K562 (cell line): ENCODE results near the gene JMJD1C.

ENCODE experiments used
- CTCF ChIP-seq, 3 experiments: IDR thresholded peaks in 2 of 3; conservative IDR thresholded peaks in 1 of 3; 2 replicates each; pipeline ENCODE4 v1.5.1; 2011 to 2012; ENCODE audit warnings: low read length in 3 of 3, mild to moderate bottlenecking in 3 of 3, control low read depth in 2 of 3, improper control_type of control experiment in 1 of 3, inconsistent platforms in 1 of 3, low read depth in 1 of 3, mixed read lengths in 1 of 3, moderate library complexity in 1 of 3; ENCODE audit not compliant: insufficient read depth in 2 of 3
- ESRRB ChIP-seq: fragments of 250-450 bp; sonication (Bioruptor Pico); IDR thresholded peaks from 2 replicates; pipeline ENCODE4 v1.5.0; 2020; ENCODE audit warnings: mild to moderate bottlenecking, moderate library complexity, borderline replicate concordance
- GABPA ChIP-seq: fragments of 200-800 bp; sonication (Bioruptor generic); conservative IDR thresholded peaks from 2 replicates; pipeline ENCODE4 v1.6.1; 2016; ENCODE audit warnings: low read depth, missing genetic modification characterization, missing compliant biosample characterization
- HDGF ChIP-seq: fragments of 450-650 bp; IDR thresholded peaks from 2 replicates; pipeline ENCODE4 v1.6.1; 2016
- L3MBTL2 ChIP-seq: fragments of 450-650 bp; IDR thresholded peaks from 2 replicates; pipeline ENCODE4 v1.6.1; 2016; ENCODE audit warnings: mild to moderate bottlenecking, moderate library complexity
- NFE2 ChIP-seq: IDR thresholded peaks from 2 replicates; pipeline ENCODE4 v1.6.1; 2014; ENCODE audit warnings: antibody characterized with exemption, low read depth
- SIX5 ChIP-seq, 2 experiments: IDR thresholded peaks; 2 replicates each; pipeline ENCODE4 v1.6.1; 2011; ENCODE audit warnings: low read length in 2 of 2, borderline replicate concordance in 1 of 2, low read depth in 1 of 2, mild to moderate bottlenecking in 1 of 2, moderate library complexity in 1 of 2; ENCODE audit not compliant: insufficient read depth in 1 of 2

- no peak for TF ChIP-seq CTCF (IDR thresholded peaks at IDR 0.05 in 2 of 3, conservative IDR thresholded peaks at IDR 0.05 in 1 of 3; ENCODE audit: insufficient read depth in 2 of 3, low read depth in 1 of 3, low read length in 3 of 3)
- TF ChIP-seq GABPA (tag) = no peak
- TF ChIP-seq SIX5 (IDR thresholded peaks at IDR 0.05; ENCODE audit: borderline replicate concordance in 1 of 2, insufficient read depth in 1 of 2, low read depth in 1 of 2, low read length in 2 of 2) = no peak
- no peak for TF ChIP-seq NFE2
- no peak for TF ChIP-seq L3MBTL2
- no peak for TF ChIP-seq HDGF
- TF ChIP-seq ESRRB = no peak
Measured at GRCh38 chr10:63424576-63424975, 41.2 kb downstream of the JMJD1C start.
